Thyroid gland (tissue), 4 donors: Measurements from ENCODE around the gene WIPI1. TPM values are rescaled to one million over a fixed set of nuclear protein-coding genes. Genes with fewer than 3 reads are reported as not detected.

ENCODE experiments used
- DNase-seq, 2 donors: peaks; one replicate each; pipeline ENCODE4 v3.0.0-alpha.2; 2019
- H3K27ac ChIP-seq, 3 donors: fragments of 200-600 bp; sonication (generic); 1 replicate in 2 of 3; 2 replicates in 1 of 3; pipeline ENCODE4 v1.5.1; 2016 to 2019; ENCODE audit warnings: mild to moderate bottlenecking in 1 of 3, moderate library complexity in 1 of 3
- H3K27me3 ChIP-seq: fragments of 200-600 bp; sonication (generic); one replicate; pipeline ENCODE4 v1.5.1; 2019
- H3K36me3 ChIP-seq, 2 donors: fragments of 200-600 bp; sonication (generic); one replicate each; pipeline ENCODE4 v1.5.1; 2016 to 2019
- H3K4me1 ChIP-seq, 2 donors: fragments of 200-600 bp; sonication (generic); one replicate each; pipeline ENCODE4 v1.5.1; 2017 to 2019
- H3K4me3 ChIP-seq, 3 donors: fragments of 200-600 bp; sonication (generic); replicated peaks in 1 of 3; 1 replicate in 2 of 3; 2 replicates in 1 of 3; pipeline ENCODE4 v1.5.1; 2016; ENCODE audit warnings: mild to moderate bottlenecking in 1 of 3
- H3K9me3 ChIP-seq: fragments of 200-600 bp; sonication (generic); one replicate; pipeline ENCODE4 v1.5.1; 2017
- CTCF ChIP-seq, 6 experiments: fragments of 200-600 bp in 3 of 6; fragments of 450-650 bp in 3 of 6; sonication (generic) in 3 of 6; IDR thresholded peaks; one replicate each; pipeline ENCODE4 v1.5.1; 2016 to 2019; ENCODE audit warnings: antibody characterized with exemption in 6 of 6, mild to moderate bottlenecking in 2 of 6, inconsistent platforms in 1 of 6, moderate library complexity in 1 of 6
- POLR2A ChIP-seq, 2 donors: fragments of 450-650 bp; IDR thresholded peaks; one replicate each; pipeline ENCODE4 v1.6.1; 2017; ENCODE audit warnings: antibody characterized with exemption in 2 of 2, mild to moderate bottlenecking in 2 of 2, moderate library complexity in 1 of 2
- WGBS, 2 donors: methylation state at CpG; one replicate each; pipeline ENCODE4 v1.1.5; 2017; 5-methylcytosine and 5-hydroxymethylcytosine counted together
- intact Hi-C: fragments of 100-400 bp; cut with DNase I; formaldehyde crosslinking; loops from one replicate; pipeline ENCODE4 v1.15.1; 2023
- total RNA-seq, 4 donors: library from RNA; depleted of rRNA; stranded (reverse); fragments of >200 nt; gene quantifications; one replicate each; pipeline ENCODE4 v1.2.3, GENCODE V29; 2016

Gene WIPI1
- total RNA-seq, 4 donors from 2014 or later = 50.0 to 89.8 (median 78.4) TPM

DNA sequence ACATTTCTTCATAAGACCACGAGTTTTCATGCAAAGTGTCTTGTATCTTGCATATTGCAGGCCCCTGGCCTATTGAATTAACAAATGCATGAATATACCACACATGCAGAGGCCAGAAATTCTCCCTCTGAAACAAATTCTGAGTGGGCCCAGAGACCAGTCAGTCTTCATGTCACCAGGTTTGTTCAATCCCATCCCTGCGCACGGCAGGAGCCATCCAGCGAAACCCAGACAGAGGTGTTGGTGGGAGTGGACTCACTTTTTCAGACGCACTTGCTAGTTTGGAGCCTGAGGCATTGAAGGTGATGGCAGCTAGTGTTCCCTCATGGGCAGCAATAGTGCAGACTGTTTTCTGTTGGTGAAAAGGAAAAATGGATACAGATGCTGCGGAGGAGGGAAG lies 21.9 kb downstream of the WIPI1 start:
- H3K4me3 ChIP-seq = no peak overlapping the region
- H3K4me1 ChIP-seq = peaks cover 0 to 5% of the 10 kb centered on the region in 2 donors
- WGBS, 2 donors = 92 to 95% methylated on average over 6 of the region's 6 CpGs
- H3K27me3 ChIP-seq = no peaks in the 10 kb centered on the region
- TF ChIP-seq CTCF (IDR thresholded peaks at IDR 0.05) = no peak
- no peak for TF ChIP-seq POLR2A (IDR thresholded peaks at IDR 0.05)
- H3K36me3 ChIP-seq = peaks cover 44 to 50% of the 10 kb centered on the region in 2 donors
- no peak overlapping the region for H3K27ac ChIP-seq
- no peaks in the 10 kb centered on the region for H3K9me3 ChIP-seq
- intact Hi-C loops = loop anchor here (5.0 kb wide), 1 partner anchor 173 kb away; no protein-coding TSS in a partner anchor
- DNase-seq = no peak

- intact Hi-C loops = no loop called here
- DNase-seq = no peak
These were observed 23.3 kb downstream of the WIPI1 start for GRCh38 chr17:68433911-68434508.

GRCh38 chr17:68433211-68433610 lies 24.1 kb downstream of the WIPI1 start:
- H3K4me1 ChIP-seq = peaks cover 11 to 12% of the 10 kb centered on the region in 2 donors
- TF ChIP-seq POLR2A (IDR thresholded peaks at IDR 0.05) (no peak), CTCF (IDR thresholded peaks at IDR 0.05) (no peak)
- DNase-seq = no peak
- intact Hi-C loops = no loop called here
- no peaks in the 10 kb centered on the region for H3K9me3 ChIP-seq
- peaks cover 59 to 60% of the 10 kb centered on the region in 2 donors for H3K36me3 ChIP-seq
- H3K4me3 ChIP-seq = no peak overlapping the region
- 95 to 99% methylated on average over 9 of the region's 9 CpGs for WGBS, 2 donors
- H3K27ac ChIP-seq = no peak overlapping the region
- no peaks in the 10 kb centered on the region for H3K27me3 ChIP-seq

More at GRCh38 chr17:68433911-68434508, 23.3 kb downstream of the WIPI1 start:
- peaks cover 56 to 60% of the 10 kb centered on the region in 2 donors for H3K36me3 ChIP-seq
- H3K4me1 ChIP-seq = peaks cover 4 to 5% of the 10 kb centered on the region in 2 donors
- no peaks in the 10 kb centered on the region for H3K9me3 ChIP-seq
- H3K27me3 ChIP-seq = no peaks in the 10 kb centered on the region
- no peak for TF ChIP-seq POLR2A (IDR thresholded peaks at IDR 0.05)
- no peak overlapping the region for H3K27ac ChIP-seq
- WGBS, 2 donors = 86 to 88% methylated on average over 12 of the region's 12 CpGs
- H3K4me3 ChIP-seq = no peak overlapping the region

GRCh38 chr17:68432086-68432864 lies 25.0 kb downstream of the WIPI1 start:
- intact Hi-C loops = no loop called here
- H3K4me1 ChIP-seq = peaks cover 12 to 19% of the 10 kb centered on the region in 2 donors
- H3K4me3 ChIP-seq = no peak overlapping the region
- no peak for TF ChIP-seq CTCF (IDR thresholded peaks at IDR 0.05)
- WGBS, 2 donors = 93 to 95% methylated on average over 14 of the region's 14 CpGs
- H3K36me3 ChIP-seq = peaks cover 59 to 60% of the 10 kb centered on the region in 2 donors
- H3K27ac ChIP-seq = no peak overlapping the region
- DNase-seq = no peak
- no peaks in the 10 kb centered on the region for H3K27me3 ChIP-seq
- H3K9me3 ChIP-seq = no peaks in the 10 kb centered on the region

DNA sequence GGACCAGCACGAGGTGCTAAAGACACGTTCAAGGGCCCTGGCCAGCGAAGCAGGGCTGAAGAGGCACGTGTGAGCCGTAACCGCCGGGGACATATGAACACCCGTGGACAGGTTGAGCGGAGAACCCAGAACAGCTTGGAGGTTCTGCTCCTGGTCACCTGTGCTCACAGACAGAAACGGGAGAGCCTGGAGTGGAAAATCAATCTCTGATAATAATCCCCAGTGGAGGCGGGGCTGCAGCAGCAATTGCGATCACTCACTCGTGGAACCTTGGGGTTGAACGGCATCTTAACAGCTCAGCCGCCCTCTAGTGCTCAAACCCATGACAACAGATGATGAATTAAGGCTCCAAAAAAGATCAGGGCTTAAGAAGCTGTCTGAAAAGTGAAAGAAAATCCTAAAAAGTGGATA lies 25.6 kb downstream of the WIPI1 start:
- Histone ChIP-seq H3K27ac (no peak overlapping the region), H3K27me3 (no peaks in the 10 kb centered on the region), H3K9me3 (no peaks in the 10 kb centered on the region), H3K36me3 (peaks cover 59 to 63% of the 10 kb centered on the region in 2 donors), H3K4me1 (peaks cover 12 to 19% of the 10 kb centered on the region in 2 donors), H3K4me3 (no peak overlapping the region)
- WGBS, 2 donors = 45 to 56% methylated on average over 15 of the region's 15 CpGs
- intact Hi-C loops = no loop called here
- TF ChIP-seq CTCF (IDR thresholded peaks at IDR 0.05) = peak in 3 of 6 experiments; percentile 42 to 69 (median 46)
- TF ChIP-seq POLR2A (IDR thresholded peaks at IDR 0.05) = no peak
- peak; percentile 45 to 70 for DNase-seq
